Nucleus accumbens (tissue), 56 donors: ENCODE measurements around the gene SFT2D3.
A peak's percentile ranks its signal among the peaks of the same experiment; 100 is the strongest.

ENCODE experiments used
- DNase-seq, 56 donors: peaks; one replicate each; lab custom pipeline; 2025; lab: John Stamatoyannopoulos, UW

The SFT2D3 gene

DNA sequence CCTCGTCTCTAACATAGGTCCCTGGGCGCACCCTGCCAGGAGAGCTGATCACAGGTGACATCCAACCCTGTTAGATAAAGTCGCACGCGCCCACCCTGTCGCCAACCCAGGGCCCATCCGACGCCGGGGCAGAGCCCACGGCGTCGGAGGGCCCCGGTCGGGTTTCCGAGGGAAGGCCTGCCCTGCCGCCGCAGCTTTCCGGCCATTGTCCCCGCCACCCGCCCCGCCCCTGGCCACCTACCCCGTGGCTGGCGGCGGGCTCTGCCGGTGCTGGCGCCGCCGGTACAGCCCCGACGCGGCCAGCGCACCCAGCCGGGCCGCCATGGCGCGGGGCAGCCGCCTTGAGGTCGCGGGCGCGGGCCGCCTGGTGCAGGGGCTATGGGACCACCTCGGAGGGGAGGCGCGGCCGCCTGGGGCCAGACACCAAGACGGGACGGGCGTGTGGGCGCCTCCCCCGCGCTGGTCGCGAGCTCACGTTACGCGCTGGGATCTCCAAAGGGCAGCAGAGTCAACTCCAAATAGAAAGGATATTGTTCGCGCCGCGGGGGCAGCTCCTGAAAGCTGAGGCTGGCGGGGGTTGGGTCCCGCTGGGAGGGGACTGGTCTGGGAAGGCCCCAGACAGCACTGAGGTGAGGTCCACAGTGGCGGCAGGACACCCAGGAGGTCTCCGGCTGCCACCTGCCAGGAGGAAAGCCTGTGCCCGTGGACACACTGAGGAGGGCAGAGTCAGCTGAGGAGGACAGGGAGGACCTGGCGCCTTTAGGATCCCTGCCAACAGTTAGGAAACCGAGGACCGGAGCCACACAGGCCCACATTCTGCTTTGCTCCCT, 37.0 kb upstream of the SFT2D3 start:
- DNase-seq = no peak

DNA sequence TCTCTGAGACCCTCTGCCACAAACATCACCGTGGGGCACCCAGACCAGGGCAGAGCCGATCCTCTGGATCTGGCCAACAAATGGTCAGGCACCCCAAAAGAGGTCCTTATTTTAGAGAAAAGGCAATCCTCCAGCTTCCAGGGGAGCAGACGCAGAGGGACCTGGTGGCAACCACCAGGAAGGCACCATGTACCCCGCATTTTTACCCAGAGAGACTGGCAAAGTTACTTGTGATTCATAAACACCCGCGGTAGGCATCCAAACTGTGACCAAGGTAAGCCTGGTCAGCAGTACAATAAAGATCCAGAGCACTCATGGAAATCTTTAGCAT, 36.4 kb upstream of the SFT2D3 start:
- no peak for DNase-seq

DNA sequence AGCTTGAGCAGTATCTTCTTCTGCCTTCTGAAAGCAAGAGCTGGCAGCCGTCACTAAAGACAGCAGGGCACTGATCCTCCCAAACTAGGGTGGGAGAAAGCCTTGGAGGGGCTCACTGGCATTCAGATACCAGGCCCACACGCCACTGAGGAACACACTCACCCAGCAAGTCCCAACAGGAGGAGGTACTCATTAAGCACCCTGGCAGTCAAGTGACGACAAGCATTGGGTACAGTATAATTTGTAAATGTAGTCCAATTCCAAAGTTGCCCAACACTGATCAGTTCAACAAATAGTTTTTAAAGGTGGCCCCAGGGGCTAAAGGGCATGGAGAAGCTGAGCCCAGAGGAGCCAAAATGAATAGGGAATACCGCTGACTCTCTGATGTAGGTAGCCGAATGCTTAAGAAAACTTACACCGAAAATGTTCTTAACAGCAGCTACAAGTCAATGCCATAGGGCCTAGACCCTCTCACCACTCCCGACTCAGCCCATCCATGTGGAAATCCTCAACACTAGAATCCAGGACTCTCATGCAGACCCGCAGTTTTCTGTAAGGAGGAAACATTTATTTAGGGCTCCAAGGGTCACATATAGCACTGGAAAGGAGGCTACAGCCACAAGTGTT, 35.9 kb upstream of the SFT2D3 start:
- no peak for DNase-seq

DNA sequence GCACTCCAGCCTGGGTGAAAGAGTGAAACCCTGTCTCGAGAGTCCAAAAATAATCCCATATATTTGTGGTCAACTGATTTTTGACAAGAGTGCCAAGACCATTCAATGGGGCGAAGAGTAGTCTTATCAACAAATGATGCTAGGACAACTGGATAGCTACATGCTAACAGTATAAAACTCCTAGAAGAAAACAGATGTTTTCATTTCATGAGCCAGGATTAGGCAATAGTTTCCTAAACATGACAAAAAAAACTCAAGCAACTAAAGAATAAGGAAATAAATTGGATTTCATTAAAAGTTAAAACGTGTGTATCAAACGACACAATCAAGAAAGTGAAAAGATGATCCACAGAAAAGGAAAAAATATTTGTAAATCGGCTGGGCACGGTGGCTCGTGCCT, 32.2 kb upstream of the SFT2D3 start:
- no peak for DNase-seq

DNA sequence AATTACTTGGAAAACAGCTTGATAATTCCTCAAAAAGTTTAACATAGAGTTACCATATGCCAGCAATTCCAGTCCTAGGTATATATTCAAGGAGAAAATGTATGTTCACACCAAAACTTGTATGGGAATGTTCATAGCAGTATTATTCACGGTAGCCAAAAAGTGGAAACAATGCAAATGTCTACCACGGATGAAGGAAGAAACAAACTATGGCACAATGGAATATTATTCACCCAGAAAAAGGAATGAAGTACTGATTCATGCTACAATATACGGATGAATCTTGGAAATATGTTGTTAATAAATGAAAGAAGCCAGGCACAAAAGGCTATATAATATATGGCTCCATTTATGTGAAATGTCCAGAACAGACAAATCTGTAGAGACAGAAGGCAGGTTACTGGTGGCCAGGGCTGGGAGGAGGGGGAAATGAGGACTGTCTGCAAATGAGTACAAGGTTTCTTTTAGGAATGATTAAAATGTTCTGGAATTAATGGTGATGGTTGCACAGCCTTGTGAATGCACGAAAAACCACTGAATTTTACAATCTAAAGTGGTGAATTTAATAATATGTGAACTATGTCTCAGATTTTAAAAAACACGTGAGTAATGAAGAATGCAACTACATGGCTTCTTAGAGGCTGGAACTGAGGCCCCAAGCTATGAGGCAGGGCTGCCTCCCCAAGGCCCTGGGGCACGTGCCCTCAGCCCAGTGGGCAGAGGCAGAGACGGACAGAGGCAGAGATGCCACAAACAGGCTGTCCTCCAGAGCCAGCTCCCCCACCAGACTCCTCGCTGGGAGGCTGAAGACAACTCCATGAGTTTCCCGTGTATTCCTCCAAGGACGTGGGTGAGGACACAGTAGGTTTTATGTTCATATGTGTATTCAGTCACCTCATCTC, 31.0 kb upstream of the SFT2D3 start:
- DNase-seq = no peak

DNA sequence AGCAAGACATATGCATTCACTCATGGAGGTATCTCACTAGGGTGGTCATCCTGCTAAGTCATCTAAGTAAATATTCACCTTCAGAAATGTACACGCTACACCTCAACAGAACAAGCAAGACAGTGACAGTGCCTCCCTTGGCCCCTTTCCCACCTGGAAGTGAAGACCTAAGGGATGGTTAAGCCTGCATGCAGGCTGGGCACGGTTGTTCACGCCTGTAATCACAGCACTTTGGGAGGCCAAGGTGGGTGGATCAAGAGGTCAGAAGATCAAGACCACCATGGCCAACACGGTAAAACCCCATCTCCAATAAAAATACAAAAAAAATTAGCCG, 30.4 kb upstream of the SFT2D3 start:
- no peak for DNase-seq

DNA sequence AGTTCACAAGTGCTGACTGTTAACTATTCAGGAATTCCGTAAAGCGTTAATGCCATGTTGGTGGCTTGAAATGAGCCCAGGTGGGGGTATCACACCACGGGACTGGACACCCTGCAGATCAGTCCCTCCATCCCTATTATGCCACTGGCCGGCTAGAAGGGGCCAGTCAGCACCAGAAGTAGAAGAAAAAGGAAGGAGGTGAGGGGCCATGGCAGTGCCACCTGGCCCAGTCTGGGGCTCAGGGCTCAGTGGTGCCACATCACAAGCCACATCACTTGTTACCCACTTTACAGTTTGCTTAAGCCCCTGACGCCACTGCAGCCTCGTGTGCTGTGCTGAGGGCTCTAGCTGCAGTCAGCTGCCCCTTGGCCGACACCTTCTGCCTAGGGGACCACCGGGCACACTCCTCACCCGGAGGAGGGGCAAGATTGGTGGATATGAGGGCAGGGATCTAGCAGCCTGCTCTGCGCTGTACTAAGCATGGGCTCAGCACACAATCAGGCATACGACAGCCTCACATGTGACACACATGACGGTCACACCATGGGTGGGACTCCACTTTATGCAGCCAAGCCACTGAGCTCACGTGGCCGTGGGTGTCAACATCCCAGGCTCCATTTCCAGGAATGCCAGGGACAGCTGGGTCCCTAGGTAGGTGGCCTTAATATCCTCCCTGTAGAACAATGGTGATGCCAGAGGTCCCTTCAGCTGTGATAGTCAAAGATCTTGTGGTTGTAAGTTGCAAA, 29.6 kb upstream of the SFT2D3 start:
- no peak for DNase-seq

DNA sequence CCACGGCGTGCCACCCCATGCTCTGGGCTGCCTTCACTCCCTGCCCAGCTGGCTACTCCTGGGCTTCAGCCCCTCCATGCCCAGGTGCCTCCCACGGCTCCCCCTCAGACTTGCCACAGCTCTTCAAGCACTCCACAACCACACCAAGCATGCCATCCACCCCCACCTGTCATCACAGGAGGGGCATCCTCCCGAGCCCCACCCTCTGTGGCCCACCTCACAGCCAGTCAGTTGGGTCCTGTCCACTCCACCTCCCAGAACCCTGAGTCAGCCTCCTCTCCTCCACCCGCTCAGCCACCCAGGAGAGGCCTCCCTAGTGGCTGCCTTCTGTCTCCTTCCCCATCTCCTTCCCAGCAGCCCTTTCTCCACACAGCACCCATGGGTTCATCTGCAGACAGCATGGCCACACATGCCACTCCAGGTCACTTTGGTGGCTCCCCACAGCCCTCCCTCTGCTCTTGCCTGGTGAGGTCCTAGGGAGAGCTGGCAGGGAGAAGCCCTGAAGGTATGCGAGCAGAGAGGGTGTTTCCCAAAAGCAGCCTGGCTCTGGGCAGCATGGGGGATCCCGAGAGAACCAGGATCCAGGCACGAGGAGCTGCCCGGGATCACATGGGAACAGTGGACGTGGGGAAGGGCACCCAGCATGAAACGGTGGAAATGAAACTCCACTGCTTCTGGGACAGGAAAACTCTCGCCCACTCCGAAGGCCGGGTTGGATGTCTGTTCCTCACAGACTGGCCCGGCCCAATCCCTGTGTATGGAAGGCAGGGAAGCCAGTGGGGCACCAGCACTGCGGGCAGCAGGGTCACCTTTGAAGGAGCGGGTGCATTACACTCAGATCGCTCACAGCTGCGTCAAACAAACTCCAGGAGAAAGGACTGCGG, 28.7 kb upstream of the SFT2D3 start:
- no peak for DNase-seq

DNA sequence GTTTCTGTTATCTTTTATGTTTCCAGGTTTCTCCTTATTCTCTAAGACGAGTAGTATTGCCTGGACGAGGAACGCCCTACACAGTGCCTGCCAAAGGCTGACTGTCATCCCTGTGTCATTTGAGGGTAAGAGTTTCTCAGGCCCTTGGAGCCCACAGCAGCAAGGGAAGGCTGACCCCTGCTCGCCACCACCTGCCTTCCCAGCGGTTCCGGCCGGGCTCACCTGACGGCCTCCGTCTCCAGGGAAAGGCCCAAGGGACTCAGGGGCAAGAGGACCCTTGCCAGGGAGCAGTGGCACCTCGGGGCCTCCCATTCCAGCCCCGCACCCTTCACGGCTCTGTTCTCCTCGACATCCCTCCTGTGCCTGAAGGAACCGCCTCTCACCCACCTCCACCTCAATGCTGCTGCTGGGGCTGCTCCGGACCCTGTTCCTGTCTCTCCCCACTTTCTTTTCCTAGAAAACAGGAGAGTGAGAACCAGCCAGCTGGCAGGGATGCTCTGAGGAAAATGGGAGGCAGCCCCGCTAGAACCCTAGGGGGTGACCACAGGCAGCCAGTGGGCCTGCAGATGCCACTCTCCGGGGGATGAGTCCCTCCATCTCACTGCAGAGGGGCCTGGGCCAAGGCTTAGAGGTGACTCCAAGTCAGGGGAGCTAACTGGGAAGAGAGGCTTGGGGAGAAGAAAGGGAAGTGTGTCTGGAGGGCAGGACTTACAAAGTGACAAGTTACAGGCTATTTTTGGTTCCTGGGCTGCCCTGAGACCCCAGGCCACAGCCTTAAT, 27.8 kb upstream of the SFT2D3 start:
- DNase-seq = no peak

DNA sequence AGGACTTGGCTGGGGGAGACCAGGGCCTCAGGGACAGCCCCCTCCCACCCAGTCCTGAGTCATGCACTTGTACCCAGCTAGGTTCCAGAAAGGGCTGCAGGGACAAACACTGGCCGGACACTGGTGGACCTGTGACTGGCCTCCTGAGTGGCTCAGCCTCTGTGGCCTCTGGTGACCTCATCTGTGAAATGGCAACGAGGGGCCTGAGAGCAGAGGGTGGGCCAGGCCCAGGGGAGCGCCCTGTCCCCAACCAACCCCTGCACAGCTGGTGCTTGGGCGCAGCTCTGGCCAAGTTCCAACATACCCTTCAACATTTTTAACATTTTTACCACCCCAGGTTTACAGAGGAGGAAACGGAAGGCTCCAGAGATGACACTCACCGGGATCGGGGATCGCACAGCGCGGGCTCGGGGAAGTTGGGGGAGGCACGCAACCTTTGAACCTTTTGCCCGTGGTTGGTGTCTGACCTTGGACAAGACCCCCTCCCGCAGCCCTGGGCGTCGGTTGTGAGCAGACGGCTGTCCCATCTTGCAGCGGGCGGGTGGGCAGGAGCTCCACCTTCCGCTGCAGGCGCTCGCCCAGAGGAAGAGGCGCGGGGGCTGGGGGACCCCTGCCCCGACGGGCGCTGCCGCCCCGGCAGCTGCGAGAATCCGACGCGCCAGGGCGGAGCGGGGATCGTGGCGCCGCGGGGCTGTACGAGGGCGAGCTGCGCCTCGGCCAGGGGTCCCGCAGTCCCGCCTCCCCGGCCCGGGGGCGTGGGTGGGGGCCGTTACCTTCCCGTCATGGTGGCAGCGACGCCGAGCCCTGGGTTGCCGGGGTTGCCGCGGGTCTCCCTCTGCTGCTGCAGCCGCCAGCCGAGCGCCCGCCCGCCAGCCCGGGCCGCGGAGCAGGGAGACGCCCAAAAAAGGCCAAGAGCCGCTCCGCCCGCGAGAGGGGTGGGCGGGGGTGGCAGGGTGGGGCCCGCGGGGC, 26.8 kb upstream of the SFT2D3 start:
- DNase-seq = peak in 1 of 56 donors; percentile 63

DNA sequence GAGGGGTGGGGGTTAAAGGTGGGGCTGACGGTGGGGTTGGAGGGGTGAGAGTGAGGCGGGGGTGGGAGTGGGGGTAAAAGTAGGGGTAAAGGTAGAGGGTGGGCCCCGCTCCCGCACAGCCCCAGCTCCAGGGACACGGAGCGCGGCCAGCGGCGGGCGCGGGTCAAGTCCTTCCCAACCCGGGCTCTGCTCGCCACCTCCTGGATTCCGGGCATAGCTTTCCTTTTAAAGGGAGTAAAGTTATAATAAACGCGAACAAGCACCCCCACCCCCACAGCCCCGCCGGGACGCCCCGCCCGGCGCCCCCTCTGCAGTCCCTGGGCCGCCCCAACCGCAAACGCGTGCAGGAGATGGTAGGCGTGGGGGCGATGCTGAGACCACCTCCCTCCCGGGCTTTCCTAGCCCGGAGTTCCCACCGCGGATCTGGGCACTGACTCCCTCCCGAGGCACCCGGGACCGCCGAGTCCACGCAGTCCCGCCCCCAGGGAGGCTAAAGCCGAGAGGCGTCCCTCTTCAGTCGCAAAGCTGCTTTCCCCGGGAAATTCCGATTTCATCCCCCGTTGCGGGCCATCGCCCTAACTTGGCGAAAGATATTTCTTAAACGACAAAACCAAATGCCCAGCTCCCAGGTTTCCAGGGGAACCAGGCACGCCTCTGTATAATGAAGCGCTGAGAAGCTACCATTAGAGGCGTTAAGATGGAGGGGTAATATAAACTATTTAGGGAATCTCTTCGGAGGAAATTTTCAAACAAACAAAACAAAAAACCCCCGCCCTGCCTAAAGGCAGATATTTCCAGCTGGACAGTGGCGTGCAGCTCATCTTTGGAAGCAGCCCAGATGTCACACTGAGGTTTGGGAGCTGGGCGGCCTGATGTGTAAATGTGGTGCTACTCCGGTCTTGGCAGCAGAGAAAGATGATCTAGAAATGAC, 25.7 kb upstream of the SFT2D3 start, which contains the start of gene LIMS2:
TSS of gene LIMS2 (minus strand) at position 200 of the 931 bp plus-strand sequence. CDS start 506 bp downstream, outside the sequence.
- peak in 6 of 56 donors; percentile 22 to 62 (median 27) for DNase-seq

DNA sequence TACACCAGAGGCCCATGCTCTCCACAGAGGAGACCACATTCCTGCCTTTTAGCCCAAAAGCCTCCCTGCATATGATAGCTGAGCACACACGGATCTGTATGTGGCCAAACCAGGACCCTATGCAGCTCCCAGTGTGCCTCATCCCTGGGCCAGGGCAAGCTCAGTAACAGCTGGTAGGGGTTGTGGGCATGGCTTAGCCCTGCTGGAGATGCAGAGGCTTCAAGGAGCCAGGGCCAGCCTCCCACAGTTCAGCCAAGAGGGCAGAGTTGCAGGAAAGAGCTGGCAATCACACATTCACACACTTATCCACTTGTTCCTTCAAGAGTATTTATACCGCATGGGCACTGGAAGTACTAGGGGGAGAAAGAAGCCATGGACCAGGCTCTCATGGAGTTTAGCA, 24.4 kb upstream of the SFT2D3 start:
- no peak for DNase-seq

DNA sequence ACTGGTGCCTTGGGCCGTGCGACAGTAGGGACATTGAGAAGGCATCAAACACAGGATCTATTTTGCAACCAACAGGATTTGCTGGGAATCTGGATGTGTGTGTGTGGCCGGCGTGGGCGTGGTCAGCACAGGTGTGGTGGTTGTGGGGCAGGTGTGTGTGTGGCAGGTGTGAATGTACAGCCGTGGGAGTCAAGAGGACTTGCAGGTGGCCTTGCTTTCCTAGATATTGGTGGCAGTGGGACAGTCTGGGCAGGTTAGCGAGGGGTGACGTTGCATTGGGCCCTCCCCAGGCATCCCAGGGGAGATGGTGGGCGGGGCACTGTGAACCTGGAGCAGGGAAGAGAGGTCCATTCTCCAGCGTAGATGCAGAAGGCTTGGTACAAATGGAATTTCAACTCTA, 22.8 kb upstream of the SFT2D3 start:
- no peak for DNase-seq

DNA sequence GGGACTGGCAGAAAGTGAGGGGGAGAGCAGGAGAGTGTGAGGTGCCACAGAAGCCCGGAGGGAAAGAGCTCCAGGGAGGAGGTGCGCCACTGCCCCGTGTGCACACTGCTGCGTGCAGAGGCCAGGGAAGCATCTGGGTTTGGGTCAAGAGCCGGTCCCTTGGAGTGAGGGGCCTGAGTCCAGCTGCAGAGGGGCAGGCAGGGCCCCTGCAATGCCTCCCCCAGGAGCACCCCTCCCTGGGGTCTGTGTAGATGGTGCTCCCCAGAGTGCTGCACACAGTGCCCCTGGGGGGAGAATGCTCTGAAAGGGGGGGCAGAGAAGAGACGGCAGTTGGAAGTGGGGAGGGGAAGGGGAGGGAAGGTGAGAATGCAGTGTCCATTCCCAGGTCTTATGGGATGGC, 22.3 kb upstream of the SFT2D3 start:
- DNase-seq = no peak

DNA sequence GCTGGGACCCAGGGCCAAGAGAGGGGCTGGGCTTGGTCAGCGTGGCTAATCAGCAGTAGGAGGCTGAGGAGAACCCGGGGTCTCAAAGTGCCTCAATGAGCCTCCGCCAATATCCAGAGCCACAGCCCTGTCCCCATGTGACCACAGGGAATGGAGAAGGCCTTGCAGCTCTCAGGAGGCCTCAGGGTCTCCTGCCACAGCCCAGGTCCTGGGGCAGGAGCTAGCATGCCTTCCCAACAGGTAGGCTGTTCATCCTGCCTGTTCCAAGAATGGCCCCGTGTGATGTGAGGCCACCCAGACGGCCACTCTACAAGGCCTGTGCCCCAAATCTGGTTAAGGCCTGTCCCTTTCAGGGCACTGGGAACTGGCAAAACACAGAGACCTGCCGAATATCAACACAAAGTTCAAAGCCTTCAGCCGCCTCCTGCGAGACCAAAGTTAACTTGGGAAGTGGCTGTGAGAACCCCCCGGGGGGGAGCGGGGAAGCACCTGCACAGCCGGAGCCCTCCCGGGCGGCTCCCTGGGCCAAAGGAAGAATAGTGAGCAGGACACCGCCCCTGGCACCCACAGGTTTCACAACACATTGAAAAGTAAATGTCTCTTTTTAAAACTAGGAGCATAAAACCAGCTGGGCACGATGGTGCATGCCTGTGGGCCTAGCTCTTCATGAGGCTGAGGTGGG, 21.5 kb upstream of the SFT2D3 start:
- no peak for DNase-seq
